Central memory CD4-positive, alpha-beta T cell (primary cell): ENCODE measurements around the gene OR8B4.
"Not testable (repeated sequence)": the region's sequence is repeated elsewhere in the genome, so short reads cannot be mapped to it uniquely, and the experiment has no call there.

Experiments used
- DNase-seq: peaks from one replicate; pipeline ENCODE4 v3.0.0; 2022
- total RNA-seq, 3 experiments: gene quantifications; one replicate each; lab custom pipeline; 2026; lab: John Stamatoyannopoulos, UW

Gene OR8B4
- 0 reads per million in 3 experiments for total RNA-seq

GRCh38 chr11:124424384-124424921, at the start of gene OR8B4:
Gene OR8B4 (minus strand): TSS chr11:124424871. CDS start chr11:124424871, 0 bp downstream.
- no peak for DNase-seq

- DNase-seq: no peak
Measured at GRCh38 chr11:124474079-124474478, 49.4 kb upstream of the OR8B4 start.

GRCh38 chr11:124473476-124473875, 48.8 kb upstream of the OR8B4 start:
- no peak for DNase-seq

- DNase-seq: no peak
Measured at GRCh38 chr11:124470561-124471227, 46.0 kb upstream of the OR8B4 start.

- no peak for DNase-seq
Measured at GRCh38 chr11:124467381-124467927, 42.8 kb upstream of the OR8B4 start.

- DNase-seq: no peak
Measured at GRCh38 chr11:124465368-124465767, 40.7 kb upstream of the OR8B4 start.

- DNase-seq: no peak
Measured at GRCh38 chr11:124463990-124464389, 39.3 kb upstream of the OR8B4 start.

GRCh38 chr11:124463324-124463723, 38.7 kb upstream of the OR8B4 start:
- no peak for DNase-seq

GRCh38 chr11:124460459-124460858, 35.8 kb upstream of the OR8B4 start:
- DNase-seq: no peak

GRCh38 chr11:124459379-124459778, 34.7 kb upstream of the OR8B4 start:
- DNase-seq: not testable (repeated sequence)

- no peak for DNase-seq
Measured at GRCh38 chr11:124454552-124454951, 29.9 kb upstream of the OR8B4 start.

- no peak for DNase-seq
Measured at GRCh38 chr11:124446916-124447315, 22.2 kb upstream of the OR8B4 start.

GRCh38 chr11:124445646-124446150, 21.0 kb upstream of the OR8B4 start, which contains the start of gene OR8B8:
Gene OR8B8 (minus strand): TSS chr11:124445696. CDS start chr11:124441085, 4,611 bp downstream.
- DNase-seq: no peak

GRCh38 chr11:124442847-124443246, 18.2 kb upstream of the OR8B4 start:
- no peak for DNase-seq

- DNase-seq: no peak
Measured at GRCh38 chr11:124442442-124442841, 17.8 kb upstream of the OR8B4 start.

- DNase-seq: no peak
Measured at GRCh38 chr11:124441519-124441918, 16.8 kb upstream of the OR8B4 start.

- no peak for DNase-seq
Measured at GRCh38 chr11:124441081-124441480, 16.4 kb upstream of the OR8B4 start.

GRCh38 chr11:124440608-124441007, 15.9 kb upstream of the OR8B4 start:
- DNase-seq: no peak

- DNase-seq: no peak
Measured at GRCh38 chr11:124434699-124435098, 10.0 kb upstream of the OR8B4 start.

- no peak for DNase-seq
Measured at GRCh38 chr11:124429599-124429998, 4.9 kb upstream of the OR8B4 start.

- no peak for DNase-seq
Measured at GRCh38 chr11:124421043-124421442, 3.6 kb downstream of the OR8B4 start.

GRCh38 chr11:124415356-124415923, 9.2 kb downstream of the OR8B4 start:
- no peak for DNase-seq

GRCh38 chr11:124409906-124410305, 14.8 kb downstream of the OR8B4 start:
- no peak for DNase-seq

- DNase-seq: no peak
Measured at GRCh38 chr11:124405581-124405980, 19.1 kb downstream of the OR8B4 start.
